Esophagus squamous epithelium (tissue), 4 donors: ENCODE data around the gene INA.

ENCODE experiments used
- CTCF ChIP-seq, 6 experiments: fragments of 450-650 bp in 4 of 6; fragments of 200-600 bp in 2 of 6; sonication (generic) in 2 of 6; IDR thresholded peaks; one replicate each; pipeline ENCODE4 v1.5.1; 2016 to 2019; ENCODE audit warnings: antibody characterized with exemption in 6 of 6, mild to moderate bottlenecking in 4 of 6, moderate library complexity in 4 of 6
- POLR2A ChIP-seq, 4 donors: fragments of 450-650 bp; IDR thresholded peaks; one replicate each; pipeline ENCODE4 v1.6.1; 2017; ENCODE audit warnings: antibody characterized with exemption in 4 of 4, mild to moderate bottlenecking in 4 of 4, moderate library complexity in 3 of 4

GRCh38 chr10:103280031-103280430 lies 3.1 kb downstream of the INA start:
- TF ChIP-seq POLR2A (IDR thresholded peaks at IDR 0.05) (no peak), CTCF (IDR thresholded peaks at IDR 0.05) (no peak)
